CD14-positive monocyte (primary cell): ENCODE data around the gene ATP11A. TPM values are rescaled to one million over a fixed set of nuclear protein-coding genes. Genes with fewer than 3 reads are reported as not detected.

Experiments
- DNase-seq, 3 donors: peaks; one replicate each; pipeline ENCODE4 v3.0.0-alpha.2; 2011 to 2022
- H2AFZ ChIP-seq: 2 replicates; pipeline ENCODE4 v1.6.0; 2012; ENCODE audit warnings: mild to moderate bottlenecking, low read depth, low read length, inconsistent platforms; ENCODE audit not compliant: insufficient read depth, poor library complexity, severe bottlenecking
- H3K27ac ChIP-seq, 2 donors: 1 replicate in 1 of 2; 2 replicates in 1 of 2; pipeline ENCODE4 v1.5.1; 2012 to 2013; ENCODE audit warnings: low read length in 2 of 2, control low read depth in 1 of 2, inconsistent platforms in 1 of 2, low read depth in 1 of 2, mild to moderate bottlenecking in 1 of 2
- H3K27me3 ChIP-seq, 2 donors: one replicate each; pipeline versions ENCODE4 v1.6.0 to v1.6.1; 2011 to 2013; ENCODE audit warnings: low read length in 2 of 2; ENCODE audit not compliant: control insufficient read depth in 2 of 2, insufficient read depth in 2 of 2
- H3K36me3 ChIP-seq, 2 donors: replicated peaks in 1 of 2; 1 replicate in 1 of 2; 2 replicates in 1 of 2; pipeline versions ENCODE4 v1.5.1 to v1.6.1; 2012 to 2013; ENCODE audit warnings: low read length in 2 of 2, control low read depth in 1 of 2, inconsistent platforms in 1 of 2, mild to moderate bottlenecking in 1 of 2; ENCODE audit not compliant: insufficient read depth in 2 of 2, control insufficient read depth in 1 of 2
- H3K4me1 ChIP-seq, 2 donors: 1 replicate in 1 of 2; 2 replicates in 1 of 2; pipeline versions ENCODE4 v1.5.1 to v1.6.1; 2012 to 2013; ENCODE audit warnings: low read length in 2 of 2, control low read depth in 1 of 2, inconsistent platforms in 1 of 2, mild to moderate bottlenecking in 1 of 2, moderate library complexity in 1 of 2; ENCODE audit not compliant: insufficient read depth in 2 of 2, control insufficient read depth in 1 of 2
- H3K4me2 ChIP-seq: replicated peaks from 2 replicates; pipeline ENCODE3; 2012; ENCODE audit warnings: low read length, moderate library complexity, mild to moderate bottlenecking; ENCODE audit not compliant: poor library complexity, severe bottlenecking; ENCODE audit errors: extremely low read depth
- H3K4me3 ChIP-seq, 3 experiments: fragments of 200-600 bp in 1 of 3; sonication (generic) in 1 of 3; replicated peaks in 1 of 3; 1 replicate in 2 of 3; 2 replicates in 1 of 3; pipeline ENCODE4 v1.5.1; 2011 to 2013; ENCODE audit warnings: low read length in 3 of 3, mild to moderate bottlenecking in 3 of 3, control low read depth in 2 of 3, low read depth in 2 of 3, inconsistent platforms in 1 of 3, moderate library complexity in 1 of 3
- H3K79me2 ChIP-seq: 2 replicates; pipeline ENCODE4 v1.6.0; 2012; ENCODE audit warnings: mild to moderate bottlenecking, control low read depth, inconsistent platforms, low read length, moderate library complexity; ENCODE audit not compliant: insufficient read depth
- H3K9ac ChIP-seq: 2 replicates; pipeline ENCODE4 v1.6.0; 2017; ENCODE audit warnings: low read length, mild to moderate bottlenecking; ENCODE audit not compliant: insufficient read depth, poor library complexity, severe bottlenecking
- H3K9me3 ChIP-seq, 2 donors: replicated peaks in 1 of 2; 1 replicate in 1 of 2; 2 replicates in 1 of 2; pipeline versions ENCODE4 v1.5.1 to v1.6.1; 2012 to 2013; ENCODE audit warnings: low read length in 2 of 2, control low read depth in 1 of 2; ENCODE audit not compliant: control insufficient read depth in 1 of 2, insufficient read depth in 1 of 2
- H4K20me1 ChIP-seq: 2 replicates; pipeline ENCODE4 v1.6.0; 2012; ENCODE audit warnings: mild to moderate bottlenecking, low read length, control low read depth, moderate library complexity; ENCODE audit not compliant: insufficient read depth
- H3K27ac Mint-ChIP-seq, 7 donors: one replicate each; pipeline ENCODE4 v1.8.0; 2020; ENCODE audit warnings: mild to moderate bottlenecking in 7 of 7, mixed read lengths in 7 of 7, moderate library complexity in 6 of 7, inconsistent platforms in 2 of 7
- H3K27me3 Mint-ChIP-seq, 3 donors: one replicate each; pipeline ENCODE4 v1.8.0; 2021 to 2022; ENCODE audit warnings: low read depth in 3 of 3, mild to moderate bottlenecking in 3 of 3, mixed read lengths in 3 of 3, moderate library complexity in 3 of 3, inconsistent platforms in 1 of 3
- H3K36me3 Mint-ChIP-seq, 2 donors: one replicate each; pipeline ENCODE4 v1.8.0; 2020; ENCODE audit warnings: mixed read lengths in 2 of 2, inconsistent platforms in 1 of 2, mild to moderate bottlenecking in 1 of 2
- H3K4me1 Mint-ChIP-seq: one replicate; pipeline ENCODE4 v1.8.0; 2020; ENCODE audit warnings: mild to moderate bottlenecking, mixed read lengths
- H3K4me3 Mint-ChIP-seq, 2 donors: one replicate each; pipeline ENCODE4 v1.8.0; 2020; ENCODE audit warnings: mild to moderate bottlenecking in 2 of 2, mixed read lengths in 2 of 2, moderate library complexity in 1 of 2
- H3K9me3 Mint-ChIP-seq, 7 donors: one replicate each; pipeline ENCODE4 v1.8.0; 2020 to 2022; ENCODE audit warnings: mixed read lengths in 7 of 7, mild to moderate bottlenecking in 6 of 7, moderate library complexity in 6 of 7, inconsistent platforms in 2 of 7
- WGBS: methylation state at CpG from one replicate; pipeline ENCODE4 v1.1.5; 2013; ENCODE audit warnings: missing lambda C conversion rate; ENCODE audit not compliant: insufficient coverage; 5-methylcytosine and 5-hydroxymethylcytosine counted together
- intact Hi-C, 2 donors: fragments of 100-400 bp; cut with micrococcal nuclease; formaldehyde crosslinking; loops; one replicate each; pipeline versions ENCODE4 v1.15.0 to v1.15.1; 2023
- polyA plus RNA-seq, 3 donors: library from polyadenylated mRNA; depleted of rRNA in 1 of 3; unstranded in 2 of 3; stranded (reverse) in 1 of 3; fragments of 300-500 nt in 2 of 3; fragments of >200 nt in 1 of 3; fragmentation: Illumina TruSeq in 2 of 3; gene quantifications; 1 replicate in 2 of 3; 2 replicates in 1 of 3; pipeline ENCODE4 v1.2.3, GENCODE V29; 2012 to 2021
- TF ChIP-seq, protein P1 (sequence below): fragments of 200-600 bp; IDR thresholded peaks from one replicate; pipeline ENCODE4 v1.8.0; 2022; ENCODE audit warnings: antibody characterized with exemption, mild to moderate bottlenecking

The ATP11A gene
- polyA plus RNA-seq, 3 donors, result 7.2 to 45.4 (median 7.6) TPM

DNA sequence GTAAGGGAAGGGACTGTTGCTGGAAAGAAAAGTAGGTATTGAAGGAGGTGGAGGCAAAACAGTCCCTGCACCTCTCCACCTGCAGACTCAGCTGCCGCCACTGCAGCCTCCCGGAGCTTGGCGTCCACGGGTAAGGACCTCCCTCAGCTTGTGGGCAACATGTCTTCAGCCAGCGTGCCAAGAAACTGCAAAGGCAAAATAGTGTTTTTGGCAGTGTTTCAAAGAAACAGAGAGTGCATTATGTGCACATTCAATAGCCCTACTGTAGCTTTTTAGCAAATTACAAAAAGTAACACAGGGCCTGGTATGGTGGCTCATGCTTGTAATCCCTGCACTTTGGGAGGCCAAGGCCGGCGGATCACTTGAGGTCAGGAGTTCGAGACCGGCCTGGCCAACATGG, 57.4 kb downstream of the ATP11A start:
- peaks cover 0 to 2% (median 0%) of the 10 kb centered on the region in 3 donors for H3K27me3 Mint-ChIP-seq
- intact Hi-C loops, result no loop called here
- peaks cover 20% of the 10 kb centered on the region for H3K4me1 Mint-ChIP-seq
- no peak overlapping the region for H3K4me3 Mint-ChIP-seq
- no peaks in the 10 kb centered on the region for H3K9me3 Mint-ChIP-seq
- Histone ChIP-seq H3K4me2 (no peak overlapping the region), H3K4me3 (no peak overlapping the region), H3K27me3 (no peaks in the 10 kb centered on the region), H3K36me3 (peaks cover 0 to 2% of the 10 kb centered on the region in 2 donors), H3K27ac (no peak overlapping the region), H4K20me1 (peaks cover 96% of the 10 kb centered on the region), H2AFZ (no peak overlapping the region), H3K9ac (no peak overlapping the region), H3K79me2 (peaks cover 94% of the 10 kb centered on the region), H3K4me1 (no peaks in the 10 kb centered on the region), H3K9me3 (no peaks in the 10 kb centered on the region)
- TF ChIP-seq, protein P1, sequence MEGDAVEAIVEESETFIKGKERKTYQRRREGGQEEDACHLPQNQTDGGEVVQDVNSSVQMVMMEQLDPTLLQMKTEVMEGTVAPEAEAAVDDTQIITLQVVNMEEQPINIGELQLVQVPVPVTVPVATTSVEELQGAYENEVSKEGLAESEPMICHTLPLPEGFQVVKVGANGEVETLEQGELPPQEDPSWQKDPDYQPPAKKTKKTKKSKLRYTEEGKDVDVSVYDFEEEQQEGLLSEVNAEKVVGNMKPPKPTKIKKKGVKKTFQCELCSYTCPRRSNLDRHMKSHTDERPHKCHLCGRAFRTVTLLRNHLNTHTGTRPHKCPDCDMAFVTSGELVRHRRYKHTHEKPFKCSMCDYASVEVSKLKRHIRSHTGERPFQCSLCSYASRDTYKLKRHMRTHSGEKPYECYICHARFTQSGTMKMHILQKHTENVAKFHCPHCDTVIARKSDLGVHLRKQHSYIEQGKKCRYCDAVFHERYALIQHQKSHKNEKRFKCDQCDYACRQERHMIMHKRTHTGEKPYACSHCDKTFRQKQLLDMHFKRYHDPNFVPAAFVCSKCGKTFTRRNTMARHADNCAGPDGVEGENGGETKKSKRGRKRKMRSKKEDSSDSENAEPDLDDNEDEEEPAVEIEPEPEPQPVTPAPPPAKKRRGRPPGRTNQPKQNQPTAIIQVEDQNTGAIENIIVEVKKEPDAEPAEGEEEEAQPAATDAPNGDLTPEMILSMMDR, result no peak
- WGBS, result 88% methylated on average over 7 of the region's 9 CpGs
- no peak for DNase-seq
- no peak overlapping the region for H3K27ac Mint-ChIP-seq
- H3K36me3 Mint-ChIP-seq, result peaks cover 14 to 23% of the 10 kb centered on the region in 2 donors

DNA sequence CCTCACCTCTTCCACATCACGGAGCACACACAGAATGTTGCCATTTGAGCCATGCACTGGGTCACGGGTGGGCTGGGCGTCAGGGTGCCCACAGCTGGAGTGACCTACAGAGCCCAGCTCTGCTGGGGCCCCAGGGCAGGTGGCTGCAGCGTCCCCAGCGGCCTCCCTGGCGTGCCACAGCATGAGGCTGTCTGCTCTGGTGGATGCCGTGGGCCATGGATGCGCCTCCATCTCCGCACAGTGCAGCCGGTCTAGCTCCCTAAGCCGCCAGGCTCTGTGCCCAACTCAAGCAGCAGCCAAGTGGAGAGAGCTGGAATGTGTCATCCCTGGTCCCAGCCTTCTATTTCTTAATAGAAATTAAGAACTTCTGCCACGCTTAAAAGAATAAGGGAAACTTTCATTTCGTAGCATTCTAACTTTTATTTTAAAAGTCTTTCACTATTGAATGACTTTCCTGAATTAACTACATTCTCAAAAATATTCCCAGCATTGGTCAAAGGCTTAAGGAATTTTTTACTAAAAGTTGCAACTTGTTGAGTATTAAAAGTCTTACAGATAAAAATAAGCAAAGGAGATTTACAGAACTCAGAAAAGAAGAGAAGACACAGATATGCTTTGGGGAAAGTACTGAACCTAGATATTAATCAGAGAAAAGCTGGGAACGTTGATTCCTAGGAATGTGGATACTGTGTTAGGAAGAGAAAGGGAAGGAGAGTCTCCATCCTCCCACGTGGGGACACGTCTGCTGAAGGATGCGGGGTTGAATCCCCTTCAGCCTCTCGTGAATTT, 59.3 kb downstream of the ATP11A start:
- H3K4me1 Mint-ChIP-seq, result peaks cover 10% of the 10 kb centered on the region
- Histone ChIP-seq H3K9ac (no peak overlapping the region), H2AFZ (no peak overlapping the region), H3K27ac (no peak overlapping the region), H3K27me3 (no peaks in the 10 kb centered on the region), H3K4me2 (no peak overlapping the region), H3K36me3 (peaks cover 4 to 5% of the 10 kb centered on the region in 2 donors), H3K79me2 (peaks cover 94% of the 10 kb centered on the region), H4K20me1 (peaks cover 96% of the 10 kb centered on the region), H3K9me3 (no peaks in the 10 kb centered on the region), H3K4me1 (no peaks in the 10 kb centered on the region), H3K4me3 (no peak overlapping the region)
- no peaks in the 10 kb centered on the region for H3K9me3 Mint-ChIP-seq
- intact Hi-C loops, result no loop called here
- peaks cover 10 to 32% of the 10 kb centered on the region in 2 donors for H3K36me3 Mint-ChIP-seq
- TF ChIP-seq, protein P1, result no peak
- H3K4me3 Mint-ChIP-seq, result no peak overlapping the region
- no peak for DNase-seq
- 92% methylated on average over 12 of the region's 18 CpGs for WGBS
- H3K27ac Mint-ChIP-seq, result peak overlapping the region in 3 of 7 donors; percentile 20 to 33 (median 30)
- peaks cover 0 to 2% (median 0%) of the 10 kb centered on the region in 3 donors for H3K27me3 Mint-ChIP-seq
